ENCODE results near the gene MIF.
"Not testable (repeated sequence)": the region's sequence is repeated elsewhere in the genome, so short reads cannot be mapped to it uniquely, and the experiment has no call there.

Gene MIF

DNA sequence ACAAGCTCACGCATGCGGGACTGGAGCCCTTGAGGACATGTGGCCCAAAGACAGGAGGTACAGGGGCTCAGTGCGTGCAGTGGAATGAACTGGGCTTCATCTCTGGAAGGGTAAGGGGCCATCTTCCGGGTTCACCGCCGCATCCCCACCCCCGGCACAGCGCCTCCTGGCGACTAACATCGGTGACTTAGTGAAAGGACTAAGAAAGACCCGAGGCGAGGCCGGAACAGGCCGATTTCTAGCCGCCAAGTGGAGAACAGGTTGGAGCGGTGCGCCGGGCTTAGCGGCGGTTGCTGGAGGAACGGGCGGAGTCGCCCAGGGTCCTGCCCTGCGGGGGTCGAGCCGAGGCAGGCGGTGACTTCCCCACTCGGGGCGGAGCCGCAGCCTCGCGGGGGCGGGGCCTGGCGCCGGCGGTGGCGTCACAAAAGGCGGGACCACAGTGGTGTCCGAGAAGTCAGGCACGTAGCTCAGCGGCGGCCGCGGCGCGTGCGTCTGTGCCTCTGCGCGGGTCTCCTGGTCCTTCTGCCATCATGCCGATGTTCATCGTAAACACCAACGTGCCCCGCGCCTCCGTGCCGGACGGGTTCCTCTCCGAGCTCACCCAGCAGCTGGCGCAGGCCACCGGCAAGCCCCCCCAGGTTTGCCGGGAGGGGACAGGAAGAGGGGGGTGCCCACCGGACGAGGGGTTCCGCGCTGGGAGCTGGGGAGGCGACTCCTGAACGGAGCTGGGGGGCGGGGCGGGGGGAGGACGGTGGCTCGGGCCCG is at the start of gene MIF:
Gene MIF, plus strand, starts transcription at position 439 of the 765 bp plus-strand sequence. Its CDS starts 92 bp downstream, at position 531.
- DNase-seq (ENCODE audit: low read depth, low spot score): peak; percentile 85
- H3K27ac ChIP-seq: peak within 1 kb of the TSS; percentile 92

GRCh38 chr22:23844739-23845202 is 49.4 kb upstream of the MIF start:
- no peak overlapping the region for H3K27ac ChIP-seq
- DNase-seq (ENCODE audit: low read depth, low spot score): no peak

- no peak for DNase-seq (ENCODE audit: low read depth, low spot score)
- H3K27ac ChIP-seq: peak overlapping the region; percentile 74
These were observed 48.7 kb upstream of the MIF start for GRCh38 chr22:23845265-23846080.

- H3K27ac ChIP-seq: peak overlapping the region; percentile 74
- no peak for DNase-seq (ENCODE audit: low read depth, low spot score)
These were observed 48.1 kb upstream of the MIF start for GRCh38 chr22:23846081-23846469.

DNA sequence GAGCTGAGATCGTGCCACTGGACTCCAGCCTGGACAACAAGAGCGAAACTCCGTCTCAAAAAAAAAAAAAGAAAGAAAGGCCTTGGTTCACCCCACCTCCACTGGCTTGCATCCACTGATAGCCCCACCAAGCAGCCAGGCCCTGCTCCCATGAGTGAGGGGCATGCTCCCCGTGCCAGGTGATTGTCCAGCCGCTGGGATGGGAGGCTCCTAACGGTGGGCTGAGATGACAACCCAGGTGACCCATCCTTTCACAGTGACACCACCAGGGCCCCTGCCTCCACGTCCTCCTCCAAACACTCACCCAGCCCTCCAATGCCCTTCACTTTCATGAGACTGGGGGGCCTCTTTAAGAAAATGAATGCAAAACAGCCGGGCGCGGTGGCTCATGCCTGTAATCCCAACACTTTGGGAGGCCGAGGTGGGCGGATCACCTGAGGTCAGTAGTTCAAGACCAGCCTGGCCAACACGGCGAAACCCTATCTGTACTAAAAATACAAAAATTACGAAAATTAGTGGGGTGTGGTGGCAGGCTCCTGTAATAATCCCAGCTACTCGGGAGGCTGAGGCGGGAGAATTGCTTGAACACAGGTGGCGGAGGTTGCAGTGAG is 46.8 kb upstream of the MIF start:
- no peak for DNase-seq (ENCODE audit: low read depth, low spot score)
- peak overlapping the region; percentile 74 for H3K27ac ChIP-seq

- no peak for DNase-seq (ENCODE audit: low read depth, low spot score)
- no peak overlapping the region for H3K27ac ChIP-seq
These were observed 46.0 kb upstream of the MIF start for GRCh38 chr22:23847991-23848864.

- no peak for DNase-seq (ENCODE audit: low read depth, low spot score)
- H3K27ac ChIP-seq: no peak overlapping the region
These were observed 44.9 kb upstream of the MIF start for GRCh38 chr22:23849009-23850006.

GRCh38 chr22:23850136-23850611 is 44.0 kb upstream of the MIF start:
- no peak for DNase-seq (ENCODE audit: low read depth, low spot score)

DNA sequence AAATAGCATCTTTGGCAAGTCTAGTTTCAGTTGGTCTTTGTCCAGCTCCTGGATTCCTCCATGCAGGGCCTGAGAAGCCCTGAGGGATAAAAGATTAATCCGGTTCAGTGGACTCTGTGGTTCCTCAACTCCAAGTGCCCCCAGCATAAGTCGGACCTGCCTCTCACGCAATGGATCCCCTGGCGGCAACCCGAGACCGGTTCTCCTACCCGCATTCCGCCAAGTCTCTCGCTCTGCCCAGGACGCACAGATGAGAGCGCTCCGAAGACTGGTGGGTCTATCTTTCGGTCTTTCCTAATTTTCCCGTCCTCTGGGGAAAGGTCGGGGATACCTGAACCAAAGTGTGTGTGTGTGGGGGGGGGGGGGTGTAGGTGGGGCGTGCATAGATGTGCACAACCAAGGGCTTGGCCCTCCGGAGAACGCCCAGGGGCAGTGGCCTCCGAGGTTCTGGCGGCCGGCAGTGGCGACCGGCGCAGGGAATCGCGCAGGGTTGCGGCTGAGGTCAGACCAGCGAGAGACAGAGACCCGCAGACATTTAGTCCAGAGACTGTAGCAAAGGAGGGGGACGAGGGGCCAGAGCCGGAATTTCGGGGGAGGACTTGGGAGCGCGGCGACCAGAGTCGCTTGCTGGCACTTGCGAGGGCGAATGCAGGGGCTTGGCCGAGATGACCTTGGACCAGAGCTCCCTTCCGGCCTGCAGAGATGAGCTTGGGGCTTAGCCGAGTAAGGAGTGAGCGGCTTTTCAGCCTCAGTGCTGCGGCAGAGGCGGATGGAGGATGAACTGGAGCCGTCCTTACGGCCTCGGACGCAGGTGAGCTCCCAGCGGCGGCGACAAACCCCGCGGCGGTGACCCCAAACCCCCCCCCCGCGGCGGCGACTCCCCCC is 37.2 kb upstream of the MIF start:
- DNase-seq (ENCODE audit: low read depth, low spot score): no peak
- peak overlapping the region; percentile 59 for H3K27ac ChIP-seq

More at GRCh38 chr22:23850136-23850611, 44.0 kb upstream of the MIF start:
- H3K27ac ChIP-seq: no peak overlapping the region

DNA sequence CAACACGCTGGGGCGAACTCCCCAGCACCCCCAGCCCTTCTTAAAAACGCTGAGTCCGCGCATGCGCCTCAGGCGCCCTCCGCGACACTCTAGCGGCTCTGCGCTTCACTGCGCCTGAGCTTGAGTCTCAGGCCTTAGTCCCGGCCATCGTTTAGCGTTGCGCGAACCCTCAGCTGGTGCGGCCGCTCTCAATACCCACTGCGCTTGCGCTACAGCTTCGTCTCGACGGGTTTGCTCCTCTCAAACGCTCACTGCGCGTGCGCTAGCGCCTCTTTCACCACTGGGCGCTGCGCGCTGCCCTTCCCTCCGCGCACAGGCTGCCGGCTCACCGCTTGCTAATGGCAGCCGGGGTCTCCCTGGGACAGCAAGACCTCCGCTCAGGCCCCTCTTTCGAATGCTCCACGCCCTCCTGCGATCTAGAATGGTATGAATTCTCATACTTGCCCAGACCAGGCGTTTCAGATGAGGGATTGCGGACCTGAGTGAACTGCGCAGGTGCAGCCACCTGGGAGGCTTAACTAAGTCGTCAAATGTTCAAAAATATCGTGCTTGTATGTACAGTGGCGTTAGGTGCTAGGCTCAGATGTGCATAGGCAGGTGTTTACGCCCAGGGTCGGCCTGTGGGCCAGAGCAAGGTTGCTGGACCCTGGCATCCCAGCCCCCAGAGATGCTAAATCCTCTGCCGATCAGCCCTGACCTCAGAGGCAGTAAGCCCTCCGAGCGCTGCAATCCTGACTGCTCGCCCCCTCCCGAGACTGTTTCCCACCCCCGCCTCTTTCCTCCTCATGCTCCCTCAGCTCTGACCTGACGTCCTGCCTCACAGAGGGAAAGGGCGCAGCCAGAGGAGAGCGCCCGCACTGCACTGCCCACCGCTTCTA is 36.3 kb upstream of the MIF start, which contains the start of gene SLC2A11:
Gene SLC2A11, plus strand, starts transcription at position 270 of the 878 bp plus-strand sequence. Its CDS starts 125 bp downstream, at position 395.
- peak; percentile 82 for DNase-seq (ENCODE audit: low read depth, low spot score)
- peak within 1 kb of the TSS; percentile 59 for H3K27ac ChIP-seq

GRCh38 chr22:23858484-23858815 is 35.7 kb upstream of the MIF start:
- DNase-seq (ENCODE audit: low read depth, low spot score): no peak
- no peak overlapping the region for H3K27ac ChIP-seq

- no peak overlapping the region for H3K27ac ChIP-seq
- no peak for DNase-seq (ENCODE audit: low read depth, low spot score)
These were observed 35.0 kb upstream of the MIF start for GRCh38 chr22:23859201-23859600.

DNA sequence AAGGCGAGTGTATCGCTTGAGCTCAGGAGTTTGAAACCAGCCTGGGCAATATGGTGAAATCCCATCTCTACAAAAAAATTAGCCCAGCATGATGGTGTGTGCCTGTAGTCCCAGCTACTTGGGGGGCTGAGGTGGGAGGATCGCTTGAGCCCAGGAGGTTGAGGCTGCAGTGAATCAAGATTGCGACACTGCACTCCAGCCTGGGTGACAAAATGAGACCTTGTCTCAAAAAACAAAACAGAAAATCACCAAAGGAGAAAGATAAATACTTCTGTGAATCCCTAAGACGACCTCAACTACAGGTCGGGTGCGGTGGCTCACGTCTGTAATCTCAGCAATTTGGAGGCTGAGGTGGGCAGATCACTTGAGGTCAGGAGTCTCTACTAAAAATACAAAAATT is 34.0 kb upstream of the MIF start:
- not testable (repeated sequence) for DNase-seq (ENCODE audit: low read depth, low spot score)

GRCh38 chr22:23862103-23862502 is 32.1 kb upstream of the MIF start:
- no peak for DNase-seq (ENCODE audit: low read depth, low spot score)
- H3K27ac ChIP-seq: no peak overlapping the region

More for the DNA sequence above, 34.0 kb upstream of the MIF start:
- H3K27ac ChIP-seq: not testable (repeated sequence)

DNA sequence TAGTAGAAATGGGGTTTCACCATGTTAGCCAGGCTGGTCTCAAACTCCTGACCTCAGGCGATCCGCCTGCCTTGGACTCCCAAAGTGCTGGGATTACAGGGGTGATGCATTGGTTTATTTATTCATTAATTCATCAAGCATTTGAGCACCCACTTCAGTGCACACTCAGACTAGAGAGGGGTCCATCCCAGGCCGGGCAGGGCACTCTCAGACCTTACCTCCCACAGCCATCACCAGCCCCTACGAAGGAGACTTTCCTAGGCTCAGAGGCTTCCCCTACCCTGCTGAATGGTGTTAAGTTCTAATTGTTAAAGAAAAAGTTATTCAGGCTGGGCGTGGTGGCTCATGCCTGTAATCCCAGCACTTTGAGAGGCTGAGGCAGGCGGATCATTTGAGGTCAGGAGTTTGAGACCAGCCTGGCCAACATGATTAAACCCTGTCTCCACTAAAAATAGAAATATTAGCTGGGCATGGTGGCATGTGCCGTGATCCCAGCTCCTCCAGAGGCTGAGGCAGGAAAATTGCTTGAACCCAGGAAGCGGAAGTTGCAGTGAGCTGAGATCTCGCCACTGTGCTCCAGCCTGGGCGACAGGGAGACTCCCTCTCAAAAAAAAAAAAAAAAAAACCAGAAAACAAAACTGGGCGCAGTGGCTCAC is 29.6 kb upstream of the MIF start:
- not testable (repeated sequence) for H3K27ac ChIP-seq; DNase-seq (ENCODE audit: low read depth, low spot score)

DNA sequence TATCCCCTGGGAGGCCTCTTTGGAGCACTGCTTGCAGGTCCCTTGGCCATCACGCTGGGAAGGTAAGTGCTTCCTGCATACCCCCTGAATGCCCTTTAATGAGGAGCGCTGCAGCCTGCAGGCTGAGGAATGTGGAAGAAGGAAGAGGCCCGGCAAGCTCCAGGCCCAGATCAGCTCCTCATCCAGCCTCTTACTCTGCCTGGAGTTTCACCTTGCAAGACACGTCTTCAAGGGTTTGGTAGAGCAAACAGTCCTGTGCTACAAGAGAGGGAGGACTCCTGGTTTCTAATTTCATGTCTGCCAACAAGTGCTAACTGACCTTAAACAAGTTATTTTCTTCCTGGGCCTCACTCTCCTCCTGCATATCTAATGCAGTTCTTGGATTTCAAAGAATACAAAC is 25.6 kb upstream of the MIF start:
- no peak overlapping the region for H3K27ac ChIP-seq
- no peak for DNase-seq (ENCODE audit: low read depth, low spot score)
